C4-2B (cell line): ENCODE results near the gene SH3RF2.
A peak's percentile ranks its signal among the peaks of the same experiment; 100 is the strongest.

ENCODE experiments used
- H3K27ac ChIP-seq: fragments of 450-650 bp; 2 replicates; pipeline ENCODE4 v1.5.1; 2017
- CTCF ChIP-seq: fragments of 450-650 bp; conservative IDR thresholded peaks from 2 replicates; pipeline ENCODE4 v1.5.1; 2017; ENCODE audit warnings: mild to moderate bottlenecking
- ZFX ChIP-seq: fragments of 450-650 bp; IDR thresholded peaks from 2 replicates; pipeline ENCODE4 v1.6.1; 2017

The SH3RF2 gene

GRCh38 chr5:146051678-146052077 is 115.3 kb downstream of the SH3RF2 start:
- H3K27ac ChIP-seq = no peak overlapping the region
- no peak for TF ChIP-seq ZFX
- TF ChIP-seq CTCF = no peak

GRCh38 chr5:146052780-146053179 is 116.4 kb downstream of the SH3RF2 start:
- no peak overlapping the region for H3K27ac ChIP-seq
- TF ChIP-seq CTCF (peak; percentile 38), ZFX (no peak)

- H3K27ac ChIP-seq = no peak overlapping the region
- no peak for TF ChIP-seq CTCF
- no peak for TF ChIP-seq ZFX
Observed at GRCh38 chr5:146055432-146055831, 119.1 kb downstream of the SH3RF2 start.

- no peak for TF ChIP-seq CTCF
- no peak for TF ChIP-seq ZFX
Observed at GRCh38 chr5:146059460-146060220, 123.3 kb downstream of the SH3RF2 start.

GRCh38 chr5:146060221-146060585 is 123.8 kb downstream of the SH3RF2 start:
- no peak for TF ChIP-seq ZFX
- TF ChIP-seq CTCF = no peak
- H3K27ac ChIP-seq = no peak overlapping the region

More at GRCh38 chr5:146059460-146060220, 123.3 kb downstream of the SH3RF2 start:
- no peak overlapping the region for H3K27ac ChIP-seq

- no peak; the same call in 1 of the 2 replicates for TF ChIP-seq CTCF
- TF ChIP-seq ZFX = no peak
- no peak overlapping the region for H3K27ac ChIP-seq
Observed at GRCh38 chr5:146066968-146067367, 130.6 kb downstream of the SH3RF2 start.

- no peak for TF ChIP-seq ZFX
- TF ChIP-seq CTCF = no peak
- H3K27ac ChIP-seq = no peak overlapping the region
Observed at GRCh38 chr5:146068206-146068605, 131.8 kb downstream of the SH3RF2 start.
